Heart left ventricle (tissue), 13 donors: ENCODE results near the gene OR10A2.

Experiments used
- POLR2A ChIP-seq, 2 donors: fragments of 450-650 bp; IDR thresholded peaks; one replicate each; pipeline ENCODE4 v1.6.1; 2017; ENCODE audit warnings: antibody characterized with exemption in 2 of 2, mild to moderate bottlenecking in 2 of 2, moderate library complexity in 2 of 2
- TF ChIP-seq, protein P1 (sequence below), 12 donors: fragments of 200-600 bp; sonication (generic) in 4 of 12; IDR thresholded peaks; one replicate each; pipeline versions ENCODE4 v1.5.0 to v1.8.0; 2018 to 2022; ENCODE audit warnings: antibody characterized with exemption in 12 of 12, mild to moderate bottlenecking in 5 of 12
- donor health status: ischemic (EF 13 %, LVEDD 7.1; RV severe dilation, severe dysfunction).
- donor health status: DM: no; HTN: yes; CAD: no.
- donor health status: DM: no; HTN: no; CAD: no.
- donor health status: ischemic (EF 25% LVEDD 6.9; RV normal size, moderate dysfunction).
- donor health status: ischemic (EF 25% LVEDD 5.7; RV mildly dilated, moderate dysfunction).
- donor health status: ischemic (EF 35%, LVEDD 5.7; RV mildly dilated, moderate dysfunction).
- donor health status: nonischemic (EF 11% LVEDD 7.7; RV severe dilation, severe dysfunction).
- donor health status: DM: yes; HTN: yes; CAD: no.
- donor health status: PGD.
- donor health status: ischemic (EF 29% LVEDD 5.4; RV normal size, mild dysfunction).
- donor health status: nonischemic (EF 23%, LVEDD 6.1; RV moderate dilation, normal function).

GRCh38 chr11:6888830-6889229, 26.0 kb downstream of the OR10A2 start:
- TF ChIP-seq, protein P1, sequence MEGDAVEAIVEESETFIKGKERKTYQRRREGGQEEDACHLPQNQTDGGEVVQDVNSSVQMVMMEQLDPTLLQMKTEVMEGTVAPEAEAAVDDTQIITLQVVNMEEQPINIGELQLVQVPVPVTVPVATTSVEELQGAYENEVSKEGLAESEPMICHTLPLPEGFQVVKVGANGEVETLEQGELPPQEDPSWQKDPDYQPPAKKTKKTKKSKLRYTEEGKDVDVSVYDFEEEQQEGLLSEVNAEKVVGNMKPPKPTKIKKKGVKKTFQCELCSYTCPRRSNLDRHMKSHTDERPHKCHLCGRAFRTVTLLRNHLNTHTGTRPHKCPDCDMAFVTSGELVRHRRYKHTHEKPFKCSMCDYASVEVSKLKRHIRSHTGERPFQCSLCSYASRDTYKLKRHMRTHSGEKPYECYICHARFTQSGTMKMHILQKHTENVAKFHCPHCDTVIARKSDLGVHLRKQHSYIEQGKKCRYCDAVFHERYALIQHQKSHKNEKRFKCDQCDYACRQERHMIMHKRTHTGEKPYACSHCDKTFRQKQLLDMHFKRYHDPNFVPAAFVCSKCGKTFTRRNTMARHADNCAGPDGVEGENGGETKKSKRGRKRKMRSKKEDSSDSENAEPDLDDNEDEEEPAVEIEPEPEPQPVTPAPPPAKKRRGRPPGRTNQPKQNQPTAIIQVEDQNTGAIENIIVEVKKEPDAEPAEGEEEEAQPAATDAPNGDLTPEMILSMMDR (IDR thresholded peaks at IDR 0.05): no peak
- no peak for TF ChIP-seq POLR2A (IDR thresholded peaks at IDR 0.05)
